NCI-H146 (cell line): ENCODE measurements around the gene GADD45A.
A peak's percentile ranks its signal among the peaks of the same experiment; 100 is the strongest.
"Not testable (repeated sequence)": the region's sequence is repeated elsewhere in the genome, so short reads cannot be mapped to it uniquely, and the experiment has no call there.

Source experiments
- DNase-seq: peaks from one replicate; lab custom pipeline; 2025; lab: John Stamatoyannopoulos, UW

The GADD45A gene

DNA sequence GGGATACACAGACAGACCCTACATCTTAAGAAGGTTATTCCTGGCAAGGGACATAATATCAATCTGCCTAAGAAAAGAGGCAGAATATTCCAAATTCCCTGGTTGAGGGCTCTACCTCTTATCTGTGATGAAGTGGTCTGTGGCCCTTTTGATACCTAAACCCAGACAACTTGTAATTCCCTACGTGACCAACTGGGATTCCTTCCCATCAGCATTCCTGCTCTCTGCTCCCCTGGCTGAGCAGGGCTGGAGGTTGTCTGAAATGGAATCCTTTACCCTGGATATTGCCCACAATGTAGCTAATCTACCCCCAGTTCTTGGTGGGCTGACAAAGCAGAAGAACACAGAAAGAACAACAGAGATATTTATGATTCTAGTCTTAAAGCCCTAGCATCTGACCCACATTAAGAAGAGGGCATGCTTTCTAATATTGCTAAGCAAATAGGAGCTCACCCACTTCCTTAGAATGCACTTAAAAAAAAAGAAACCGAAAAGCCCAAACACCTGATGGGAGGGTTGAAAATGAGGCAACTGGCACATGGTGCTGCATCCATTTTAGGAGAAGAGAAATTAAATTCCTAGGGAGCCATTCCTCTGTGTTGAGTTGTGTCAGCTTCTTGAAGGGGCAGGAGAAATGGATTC is 36.8 kb downstream of the GADD45A start:
- DNase-seq: no peak

DNA sequence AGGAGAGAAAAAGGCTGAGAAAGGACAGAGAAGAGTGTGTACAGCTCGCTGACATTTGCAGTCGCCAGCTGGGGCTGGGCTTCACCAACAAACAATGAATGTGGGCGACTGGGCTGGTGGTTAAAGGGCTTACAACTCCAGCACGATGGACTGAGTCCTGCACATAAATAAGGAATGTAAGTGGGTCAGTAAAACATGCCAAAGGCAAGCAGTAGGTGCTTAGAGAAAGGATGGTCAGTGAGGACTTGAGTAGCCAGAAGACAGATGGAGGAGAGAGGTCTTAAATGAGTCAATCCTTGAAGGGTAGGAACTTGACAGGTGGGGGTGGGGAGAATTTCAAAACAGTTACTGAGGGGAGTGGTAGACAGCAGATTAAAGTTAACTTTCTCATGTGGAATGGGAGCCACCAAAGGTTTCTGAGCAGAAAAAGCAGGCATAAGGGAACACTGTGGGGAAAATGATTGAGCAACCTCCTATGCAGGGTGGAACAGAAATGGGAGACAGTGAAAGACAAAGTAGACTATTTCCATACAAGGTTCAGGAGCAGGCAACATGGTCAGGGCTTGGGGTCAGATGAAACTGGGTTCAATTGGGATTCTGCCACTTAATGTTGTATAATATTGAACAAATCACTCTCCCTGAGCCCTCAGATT is 37.4 kb downstream of the GADD45A start:
- DNase-seq: no peak

GRCh38 chr1:67723126-67723525 is 38.1 kb downstream of the GADD45A start:
- DNase-seq: no peak

GRCh38 chr1:67723620-67724019 is 38.6 kb downstream of the GADD45A start:
- no peak for DNase-seq

DNA sequence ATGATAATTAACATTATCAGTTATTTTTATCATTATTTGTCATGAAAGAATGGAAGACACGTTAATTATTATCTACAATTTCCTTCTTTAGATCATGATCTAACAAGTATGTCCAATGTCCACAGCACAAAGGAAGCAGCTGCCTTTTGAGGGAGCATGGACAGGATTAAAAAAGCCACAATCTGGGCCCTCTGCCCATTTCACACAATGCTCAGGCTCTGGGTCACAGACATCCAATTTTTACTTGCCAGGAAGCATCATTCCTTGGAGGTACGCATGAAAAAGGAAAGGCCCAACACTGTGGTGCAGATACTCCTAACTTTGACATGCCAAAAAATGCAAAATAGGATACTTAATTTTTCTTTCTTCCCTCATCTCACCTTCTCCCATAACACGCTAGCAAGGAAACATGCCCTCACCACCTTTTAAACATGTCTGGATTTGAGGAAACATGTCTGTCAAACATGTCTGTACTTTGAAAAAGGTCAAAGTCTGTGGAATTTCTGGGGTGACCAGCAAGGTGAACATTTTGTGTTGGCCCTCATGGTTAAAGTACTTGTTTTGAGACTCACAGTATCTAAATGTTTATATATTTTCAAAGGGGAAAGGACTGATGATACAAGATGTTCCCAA is 40.0 kb downstream of the GADD45A start:
- peak; percentile 67 for DNase-seq

DNA sequence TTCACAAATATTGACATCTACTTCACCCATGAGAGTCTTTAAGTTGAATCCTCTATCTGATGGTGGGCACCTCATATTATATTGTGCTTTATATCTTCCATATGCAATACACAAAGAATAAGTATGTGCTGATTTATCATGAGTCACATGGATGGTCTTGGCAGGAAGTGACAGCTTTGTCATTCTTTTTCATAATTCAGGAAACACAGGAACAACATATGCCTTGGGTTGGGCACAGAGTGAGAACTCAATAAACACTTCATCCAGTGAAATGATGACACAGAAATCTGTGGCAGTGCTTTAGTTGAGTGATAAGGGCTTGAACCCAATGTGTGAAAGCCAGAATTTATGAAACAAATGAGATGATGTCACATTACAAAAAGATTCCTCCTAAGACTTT is 41.2 kb downstream of the GADD45A start:
- DNase-seq: no peak

GRCh38 chr1:67729872-67730271 is 44.9 kb downstream of the GADD45A start:
- no peak for DNase-seq

- DNase-seq: not testable (repeated sequence)
Observed at GRCh38 chr1:67730312-67730711, 45.3 kb downstream of the GADD45A start.

DNA sequence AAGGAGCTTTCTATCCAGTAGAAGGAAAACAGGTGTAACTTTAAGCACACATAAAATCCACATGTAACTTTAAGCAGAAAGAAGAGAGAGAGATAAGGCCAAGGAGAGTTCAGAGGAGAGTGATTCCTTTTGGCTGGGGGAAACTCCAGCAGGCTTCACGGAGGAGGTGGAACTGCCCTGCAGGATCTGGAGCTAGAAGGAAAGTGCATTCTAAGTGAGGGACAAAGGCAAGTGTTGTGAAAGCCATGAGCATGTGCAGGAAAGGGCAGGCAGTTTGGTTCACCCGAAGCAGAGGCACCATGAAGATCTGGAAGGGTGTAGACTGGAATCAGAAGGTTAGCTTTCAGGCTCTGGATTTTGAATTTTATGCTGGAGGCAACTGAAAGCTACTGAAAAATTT is 46.3 kb downstream of the GADD45A start:
- no peak for DNase-seq

- DNase-seq: no peak
Observed at GRCh38 chr1:67732750-67733151, 47.8 kb downstream of the GADD45A start.

DNA sequence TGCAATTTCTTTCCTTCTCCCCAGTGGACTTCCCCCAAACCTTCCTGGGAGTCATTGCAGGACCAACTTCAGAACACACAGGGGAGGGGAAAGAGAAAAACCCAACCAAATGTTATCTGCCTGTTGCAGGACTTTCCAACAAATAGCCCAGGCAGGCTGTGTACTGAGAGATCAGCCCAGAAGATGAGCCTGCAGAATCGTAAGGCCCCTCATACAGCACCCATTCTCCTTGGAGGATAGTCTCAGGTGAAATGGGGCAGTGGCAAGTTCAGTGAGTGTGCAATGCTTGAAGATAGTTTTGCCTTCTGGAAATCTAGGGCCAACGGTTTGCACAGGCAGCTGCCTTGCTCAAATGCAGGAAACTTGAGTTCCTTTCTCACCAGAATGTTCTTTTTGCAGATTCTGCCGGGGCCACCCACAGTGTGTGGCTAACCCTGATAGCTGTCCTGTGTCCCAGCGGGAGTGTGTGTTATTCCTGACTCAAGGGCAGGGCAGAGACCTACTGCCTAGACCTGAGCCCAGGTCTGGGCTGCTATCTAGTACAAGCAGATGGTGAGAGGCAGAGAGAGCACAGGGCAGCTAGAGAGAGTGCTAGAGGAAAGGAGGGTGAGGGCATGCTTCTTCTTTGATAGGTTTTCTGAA is 48.8 kb downstream of the GADD45A start:
- no peak for DNase-seq

- no peak for DNase-seq
Observed at GRCh38 chr1:67734323-67734690, 49.3 kb downstream of the GADD45A start.

- DNase-seq: no peak
Observed at GRCh38 chr1:67735206-67735605, 50.2 kb downstream of the GADD45A start.

DNA sequence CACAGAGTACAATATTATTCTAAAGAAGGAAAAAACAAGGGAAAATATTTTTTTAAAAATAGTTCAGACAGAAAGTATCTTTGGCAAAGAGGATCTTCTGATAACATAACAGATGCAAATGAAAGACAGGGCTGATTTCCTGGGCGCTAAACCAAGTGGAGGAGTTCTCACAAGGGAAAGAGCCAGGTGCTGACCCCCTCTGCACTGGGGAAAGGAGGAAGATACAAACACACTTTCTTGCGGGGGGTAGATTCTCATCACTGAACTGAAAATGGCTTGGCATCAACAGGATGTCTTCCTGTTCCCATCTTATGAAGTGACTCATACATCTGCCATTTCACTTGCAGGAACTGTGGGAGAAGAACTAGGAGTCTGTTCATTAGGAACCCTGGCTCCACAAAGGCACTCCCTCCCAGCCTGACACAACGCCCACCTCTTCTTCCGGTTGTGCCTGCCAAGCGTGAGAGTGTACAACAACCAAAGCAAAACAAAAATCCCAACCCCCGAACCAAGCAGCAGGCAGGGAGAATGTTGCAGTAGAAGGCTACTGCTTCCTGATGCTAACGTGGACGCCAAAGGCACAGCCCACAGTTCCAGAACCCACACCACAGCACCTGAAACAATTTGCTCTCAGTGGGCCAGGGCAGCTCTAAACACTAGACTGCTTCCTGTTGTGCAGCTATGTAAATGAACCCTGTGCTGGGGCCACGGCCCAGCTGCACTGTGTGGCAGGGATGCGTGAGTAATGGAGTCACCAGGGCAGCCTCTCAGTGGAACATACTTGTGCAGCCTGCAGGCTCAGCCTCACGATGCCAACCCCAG is 51.0 kb downstream of the GADD45A start:
- peak; percentile 69 for DNase-seq

DNA sequence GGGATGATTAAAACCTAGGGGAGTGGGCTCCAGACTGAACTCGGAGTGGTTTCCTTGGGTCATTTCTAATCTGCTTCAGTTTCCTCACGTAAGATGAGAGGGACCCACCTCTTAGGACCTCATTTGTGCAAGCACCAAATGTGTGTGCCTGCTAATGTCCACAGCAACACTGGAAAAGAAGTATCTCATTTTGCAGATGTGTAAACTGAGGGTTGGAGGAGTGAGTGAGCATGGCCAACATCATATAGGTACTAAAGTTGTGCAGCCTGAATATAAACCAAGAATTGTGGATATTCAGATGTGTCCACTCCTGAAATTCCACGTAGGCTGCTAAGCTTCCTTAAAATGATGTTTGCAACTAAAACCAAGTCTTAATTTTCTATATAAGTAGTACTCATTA is 51.7 kb downstream of the GADD45A start:
- DNase-seq: no peak

DNA sequence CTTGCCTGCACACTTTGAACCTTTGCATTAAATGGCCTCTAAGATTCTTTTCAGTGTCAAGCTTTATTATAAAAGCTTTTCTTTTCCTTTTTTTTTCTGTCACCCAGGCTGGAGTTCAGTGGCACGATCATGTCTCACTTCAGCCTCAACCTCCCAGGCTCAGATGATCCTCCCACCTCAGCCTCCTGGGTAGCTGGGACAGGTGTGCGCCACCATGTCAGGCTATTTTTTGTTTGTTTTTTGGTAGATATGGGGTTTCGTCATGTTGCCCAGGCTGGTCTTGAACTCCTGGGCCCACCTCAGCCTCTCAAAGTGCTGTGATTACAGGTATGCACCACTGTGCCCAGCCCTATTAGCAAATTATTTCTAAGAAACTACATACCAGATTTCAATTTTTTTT is 52.9 kb downstream of the GADD45A start:
- DNase-seq: no peak
